OCI-LY3 (cell line): ENCODE results near the gene PXYLP1.

Experiments
- EZH2phosphoT487 ChIP-seq: fragments of 200-600 bp; shearing (Covaris generic); IDR thresholded peaks from 2 replicates; pipeline ENCODE4 v1.6.1; 2018; ENCODE audit warnings: antibody characterized with exemption, mixed run types, low read depth
- TF ChIP-seq, protein P1 (sequence below): fragments of 200-600, 300-600 bp; sonication (generic); IDR thresholded peaks from 2 replicates; pipeline ENCODE4 v1.5.1; 2014; ENCODE audit warnings: antibody characterized with exemption, low read length, low read depth

DNA sequence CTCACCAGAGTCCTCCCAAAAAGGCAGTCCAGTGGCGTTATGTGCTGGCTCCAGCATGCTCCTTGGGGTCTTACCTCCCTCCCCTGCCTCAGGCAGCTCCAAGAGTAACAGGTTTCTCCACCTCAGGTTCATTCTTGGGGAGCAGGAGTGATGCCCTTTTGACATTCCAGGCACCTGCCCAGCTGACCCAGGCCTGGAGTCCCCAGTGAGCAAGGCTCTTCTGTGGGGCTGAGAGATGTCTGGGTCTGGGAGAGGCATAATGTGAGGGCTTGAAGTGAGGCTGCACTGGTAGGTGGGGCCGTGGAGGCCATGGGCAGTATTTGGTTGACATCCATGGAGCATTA, 15.3 kb downstream of the PXYLP1 start:
- TF ChIP-seq, protein P1, sequence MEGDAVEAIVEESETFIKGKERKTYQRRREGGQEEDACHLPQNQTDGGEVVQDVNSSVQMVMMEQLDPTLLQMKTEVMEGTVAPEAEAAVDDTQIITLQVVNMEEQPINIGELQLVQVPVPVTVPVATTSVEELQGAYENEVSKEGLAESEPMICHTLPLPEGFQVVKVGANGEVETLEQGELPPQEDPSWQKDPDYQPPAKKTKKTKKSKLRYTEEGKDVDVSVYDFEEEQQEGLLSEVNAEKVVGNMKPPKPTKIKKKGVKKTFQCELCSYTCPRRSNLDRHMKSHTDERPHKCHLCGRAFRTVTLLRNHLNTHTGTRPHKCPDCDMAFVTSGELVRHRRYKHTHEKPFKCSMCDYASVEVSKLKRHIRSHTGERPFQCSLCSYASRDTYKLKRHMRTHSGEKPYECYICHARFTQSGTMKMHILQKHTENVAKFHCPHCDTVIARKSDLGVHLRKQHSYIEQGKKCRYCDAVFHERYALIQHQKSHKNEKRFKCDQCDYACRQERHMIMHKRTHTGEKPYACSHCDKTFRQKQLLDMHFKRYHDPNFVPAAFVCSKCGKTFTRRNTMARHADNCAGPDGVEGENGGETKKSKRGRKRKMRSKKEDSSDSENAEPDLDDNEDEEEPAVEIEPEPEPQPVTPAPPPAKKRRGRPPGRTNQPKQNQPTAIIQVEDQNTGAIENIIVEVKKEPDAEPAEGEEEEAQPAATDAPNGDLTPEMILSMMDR, result no peak
- no peak for TF ChIP-seq EZH2phosphoT487
